Caco-2 (cell line): ENCODE data around the gene CAMK1D. TPM values are rescaled to one million over a fixed set of nuclear protein-coding genes. Genes with fewer than 3 reads are reported as not detected.

Experiments
- BruUV-seq: library from RNA; stranded (reverse); fragments of 400-500 nt; replicated peaks from 2 replicates; lab custom pipeline; 2021; lab: Mats Ljungman, UMichigan
- CTCF ChIA-PET: fragments of 300-600 bp; sonication (Branson Sonifier 250); formaldehyde crosslinking; loops from one replicate; lab custom pipeline; 2022; ENCODE audit warnings: antibody characterized with exemption; lab: Charles Lee
- POLR2A ChIA-PET: fragments of 300-600 bp; sonication (Branson Sonifier 250); formaldehyde crosslinking; loops from one replicate; lab custom pipeline; 2022; ENCODE audit warnings: antibody characterized with exemption; lab: Charles Lee
- DNase-seq, 2 experiments: peaks; one replicate each; pipeline versions ENCODE4 v3.0.0 to v3.0.0-alpha.2; 2020 to 2022
- H3K27me3 ChIP-seq: replicated peaks from 2 replicates; pipeline ENCODE4 v1.6.0; 2011; ENCODE audit warnings: low read length; ENCODE audit not compliant: control insufficient read depth, insufficient read depth
- H3K36me3 ChIP-seq: 2 replicates; pipeline ENCODE4 v1.5.1; 2011; ENCODE audit warnings: low read length; ENCODE audit not compliant: control insufficient read depth, insufficient read depth
- H3K4me1 ChIP-seq: fragments of 250-450 bp; sonication (Bioruptor Pico); 2 replicates; pipeline ENCODE4 v1.5.1; 2020; ENCODE audit warnings: mild to moderate bottlenecking
- H3K4me3 ChIP-seq: 2 replicates; pipeline ENCODE4 v1.5.1; 2011; ENCODE audit warnings: low read depth, mild to moderate bottlenecking, control low read depth, low read length
- H3K9me3 ChIP-seq: fragments of 250-450 bp; sonication (Bioruptor Pico); 2 replicates; pipeline ENCODE4 v1.5.1; 2020; ENCODE audit warnings: mild to moderate bottlenecking, moderate library complexity
- H3K27ac Mint-ChIP-seq: one replicate; pipeline ENCODE4 v1.8.0; 2022; ENCODE audit warnings: mixed read lengths; ENCODE audit not compliant: unreplicated experiment
- H3K27me3 Mint-ChIP-seq: one replicate; pipeline ENCODE4 v1.8.0; 2022; ENCODE audit warnings: mixed read lengths; ENCODE audit not compliant: insufficient read depth, unreplicated experiment
- H3K36me3 Mint-ChIP-seq: one replicate; pipeline ENCODE4 v1.8.0; 2022; ENCODE audit warnings: mild to moderate bottlenecking, mixed read lengths; ENCODE audit not compliant: insufficient read depth, unreplicated experiment
- H3K4me1 Mint-ChIP-seq: one replicate; pipeline ENCODE4 v1.8.0; 2022; ENCODE audit warnings: low read depth, mixed read lengths; ENCODE audit not compliant: unreplicated experiment
- H3K4me3 Mint-ChIP-seq: one replicate; pipeline ENCODE4 v1.8.0; 2022; ENCODE audit warnings: mild to moderate bottlenecking, moderate library complexity, mixed read lengths; ENCODE audit not compliant: unreplicated experiment
- H3K9me3 Mint-ChIP-seq: one replicate; pipeline ENCODE4 v1.8.0; 2022; ENCODE audit warnings: mixed read lengths; ENCODE audit not compliant: unreplicated experiment
- intact Hi-C: fragments of 100-400 bp; cut with micrococcal nuclease; formaldehyde crosslinking; loops from one replicate; pipeline ENCODE4 v1.10.0; 2022; ENCODE audit not compliant: unreplicated experiment
- total RNA-seq: library from RNA; stranded (reverse); gene quantifications from 2 replicates; pipeline ENCODE4 v1.2.3, GENCODE V29; 2022
- TF ChIP-seq, protein P1 (sequence below), 2 experiments: fragments of 200-600 bp in 1 of 2; IDR thresholded peaks; 1 replicate in 1 of 2; 2 replicates in 1 of 2; pipeline versions ENCODE4 v1.5.1 to v1.8.0; 2011 to 2022; ENCODE audit warnings: antibody characterized with exemption in 1 of 2, control low read depth in 1 of 2, inconsistent platforms in 1 of 2, low read depth in 1 of 2, low read length in 1 of 2, mild to moderate bottlenecking in 1 of 2, moderate library complexity in 1 of 2; ENCODE audit not compliant: insufficient read depth in 1 of 2, severe bottlenecking in 1 of 2, unreplicated experiment in 1 of 2

The CAMK1D gene
- total RNA-seq, 1 experiment from 2014 or later: 10.9 TPM

DNA sequence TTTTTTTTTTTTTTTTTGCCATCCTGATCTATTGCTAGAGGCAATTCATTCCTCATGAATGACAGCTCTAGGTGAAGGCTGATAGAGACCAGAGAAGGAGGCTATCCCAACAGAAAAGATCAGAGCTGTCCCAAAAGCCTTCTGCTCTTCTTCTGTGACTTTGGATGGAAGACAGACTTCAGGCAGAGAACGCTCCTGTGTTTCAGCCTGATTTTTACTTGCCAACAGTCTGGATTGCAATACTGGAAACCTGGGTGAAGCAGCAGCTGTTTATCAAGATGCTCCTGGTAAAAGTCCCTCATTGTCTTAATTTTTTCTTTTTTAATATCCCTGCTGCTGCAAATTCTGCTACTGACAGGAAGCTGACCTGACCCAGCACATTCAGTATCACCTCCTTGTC lies 432.6 kb downstream of the CAMK1D start:
- no peak overlapping the region for H3K4me3 ChIP-seq
- ChIA-PET CTCF (interaction anchor here (0.6 to 1.7 kb wide), 13 partner anchors 8 to 318 kb away, joined by 3 to 23 read pairs (median 4); partner anchors contain the start of gene OPTN), POLR2A (no interaction called here)
- no peaks in the 10 kb centered on the region for H3K4me1 ChIP-seq
- Mint-ChIP-seq H3K36me3 (peaks cover 7% of the 10 kb centered on the region), H3K9me3 (no peaks in the 10 kb centered on the region), H3K4me3 (no peak overlapping the region), H3K4me1 (peaks cover 6% of the 10 kb centered on the region), H3K27ac (no peak overlapping the region), H3K27me3 (no peaks in the 10 kb centered on the region)
- BruUV-seq: no TSS peak
- TF ChIP-seq, protein P1, sequence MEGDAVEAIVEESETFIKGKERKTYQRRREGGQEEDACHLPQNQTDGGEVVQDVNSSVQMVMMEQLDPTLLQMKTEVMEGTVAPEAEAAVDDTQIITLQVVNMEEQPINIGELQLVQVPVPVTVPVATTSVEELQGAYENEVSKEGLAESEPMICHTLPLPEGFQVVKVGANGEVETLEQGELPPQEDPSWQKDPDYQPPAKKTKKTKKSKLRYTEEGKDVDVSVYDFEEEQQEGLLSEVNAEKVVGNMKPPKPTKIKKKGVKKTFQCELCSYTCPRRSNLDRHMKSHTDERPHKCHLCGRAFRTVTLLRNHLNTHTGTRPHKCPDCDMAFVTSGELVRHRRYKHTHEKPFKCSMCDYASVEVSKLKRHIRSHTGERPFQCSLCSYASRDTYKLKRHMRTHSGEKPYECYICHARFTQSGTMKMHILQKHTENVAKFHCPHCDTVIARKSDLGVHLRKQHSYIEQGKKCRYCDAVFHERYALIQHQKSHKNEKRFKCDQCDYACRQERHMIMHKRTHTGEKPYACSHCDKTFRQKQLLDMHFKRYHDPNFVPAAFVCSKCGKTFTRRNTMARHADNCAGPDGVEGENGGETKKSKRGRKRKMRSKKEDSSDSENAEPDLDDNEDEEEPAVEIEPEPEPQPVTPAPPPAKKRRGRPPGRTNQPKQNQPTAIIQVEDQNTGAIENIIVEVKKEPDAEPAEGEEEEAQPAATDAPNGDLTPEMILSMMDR (IDR thresholded peaks at IDR 0.05; ENCODE audit: insufficient read depth in 1 of 2, low read depth in 1 of 2, low read length in 1 of 2, severe bottlenecking in 1 of 2, unreplicated experiment in 1 of 2): no peak
- intact Hi-C loops: loop anchor here (1.0 to 2.0 kb wide), 3 partner anchors 121 to 293 kb away; no protein-coding TSS in a partner anchor
- DNase-seq: no peak
- H3K36me3 ChIP-seq: no peaks in the 10 kb centered on the region
- H3K9me3 ChIP-seq: no peaks in the 10 kb centered on the region
- no peaks in the 10 kb centered on the region for H3K27me3 ChIP-seq

DNA sequence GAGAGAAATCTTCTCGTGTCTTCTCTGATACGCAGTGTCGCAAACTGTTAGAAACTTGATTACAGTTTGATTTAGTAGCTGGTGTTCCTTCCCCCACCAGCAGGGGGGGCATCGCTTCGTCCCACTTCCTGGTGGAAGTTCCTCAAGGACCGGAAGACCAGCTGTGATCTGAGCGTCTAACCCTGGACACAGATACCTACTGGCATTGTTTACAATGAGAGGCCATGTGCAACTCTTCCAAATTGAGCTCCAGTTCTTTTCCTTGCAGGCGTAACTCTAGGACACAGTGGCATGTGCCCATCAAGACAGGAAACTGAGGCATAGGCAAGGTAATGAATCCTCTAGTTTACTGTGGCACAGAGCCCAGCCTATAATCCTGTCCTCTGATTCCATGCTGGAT lies 433.2 kb downstream of the CAMK1D start:
- CTCF ChIA-PET: interaction anchor here (0.6 to 1.7 kb wide), 18 partner anchors 8 to 455 kb away, joined by 3 to 23 read pairs (median 4); partner anchors contain the start of gene OPTN
- peaks cover 6% of the 10 kb centered on the region for H3K4me1 Mint-ChIP-seq
- peaks cover 7% of the 10 kb centered on the region for H3K36me3 Mint-ChIP-seq
- no peaks in the 10 kb centered on the region for H3K27me3 ChIP-seq
- no peak overlapping the region for H3K4me3 ChIP-seq
- no peaks in the 10 kb centered on the region for H3K4me1 ChIP-seq
- H3K27ac Mint-ChIP-seq: no peak overlapping the region
- TF ChIP-seq, protein P1 (IDR thresholded peaks at IDR 0.05; ENCODE audit: insufficient read depth in 1 of 2, low read depth in 1 of 2, low read length in 1 of 2, severe bottlenecking in 1 of 2, unreplicated experiment in 1 of 2): peak; percentile 86 to 95
- BruUV-seq: no TSS peak
- no peaks in the 10 kb centered on the region for H3K9me3 Mint-ChIP-seq
- no peak overlapping the region for H3K4me3 Mint-ChIP-seq
- H3K9me3 ChIP-seq: no peaks in the 10 kb centered on the region
- no peaks in the 10 kb centered on the region for H3K27me3 Mint-ChIP-seq
- peak; percentile 70 to 79 for DNase-seq
- H3K36me3 ChIP-seq: no peaks in the 10 kb centered on the region
- POLR2A ChIA-PET: no interaction called here
- intact Hi-C loops: loop anchor here (1.0 to 2.0 kb wide), 3 partner anchors 120 to 293 kb away; no protein-coding TSS in a partner anchor

DNA sequence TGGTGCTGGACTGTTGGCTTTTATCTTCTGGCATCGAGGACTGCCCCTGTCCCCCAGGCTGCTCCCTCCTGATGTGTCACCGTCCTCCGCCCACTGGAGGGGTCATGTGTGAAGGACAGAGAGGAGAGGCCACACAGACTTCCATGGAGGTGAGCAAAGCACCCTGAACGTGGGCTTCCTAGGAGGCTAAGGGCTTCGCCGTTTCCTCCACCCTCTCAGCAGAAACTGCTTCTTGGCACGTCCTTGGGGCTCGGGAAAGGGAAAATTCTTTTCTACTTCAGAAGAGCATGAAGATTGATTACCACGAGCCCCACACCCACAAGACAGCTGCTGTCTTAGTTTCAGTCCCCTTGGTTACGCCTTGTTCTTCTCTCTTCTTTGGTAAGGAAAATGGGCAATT lies 433.9 kb downstream of the CAMK1D start:
- H3K4me3 Mint-ChIP-seq: no peak overlapping the region
- no TSS peak for BruUV-seq
- POLR2A ChIA-PET: no interaction called here
- Histone ChIP-seq H3K9me3 (no peaks in the 10 kb centered on the region), H3K36me3 (no peaks in the 10 kb centered on the region), H3K4me3 (no peak overlapping the region), H3K27me3 (no peaks in the 10 kb centered on the region), H3K4me1 (no peaks in the 10 kb centered on the region)
- TF ChIP-seq, protein P1 (IDR thresholded peaks at IDR 0.05; ENCODE audit: insufficient read depth in 1 of 2, low read depth in 1 of 2, low read length in 1 of 2, severe bottlenecking in 1 of 2, unreplicated experiment in 1 of 2): no peak
- CTCF ChIA-PET: interaction anchor here (0.7 to 1.1 kb wide), 3 partner anchors 55 to 291 kb away, joined by 4 to 6 read pairs (median 4); no protein-coding TSS in a partner anchor
- H3K36me3 Mint-ChIP-seq: peaks cover 7% of the 10 kb centered on the region
- H3K27me3 Mint-ChIP-seq: no peaks in the 10 kb centered on the region
- DNase-seq: no peak
- H3K9me3 Mint-ChIP-seq: no peaks in the 10 kb centered on the region
- peaks cover 6% of the 10 kb centered on the region for H3K4me1 Mint-ChIP-seq
- intact Hi-C loops: loop anchor here (2.0 kb wide), 1 partner anchor 120 kb away; no protein-coding TSS in a partner anchor
- H3K27ac Mint-ChIP-seq: no peak overlapping the region
